ENCODE results near the gene FAM111A. TPM values are rescaled to one million over a fixed set of nuclear protein-coding genes. Genes with fewer than 3 reads are reported as not detected.

Gene FAM111A
- total and polyA plus RNA-seq, 2 donors (not counting 3 experiments of a cell fraction or from before 2014, with no cell fraction given) = 20.1 to 57.4 TPM

- no peak overlapping the region for H2AFZ ChIP-seq (ENCODE audit: low read depth, low read length)
- H3K9ac ChIP-seq (replicated peaks; ENCODE audit: extremely low read depth, insufficient read depth, low read length) = no peak overlapping the region
- FAIRE-seq (no peak), DNase-seq (ENCODE audit: low read depth, low spot score) (no peak)
- H3K4me3 ChIP-seq (replicated peaks in 1 of 3; ENCODE audit: insufficient read depth in 1 of 3, low read depth in 1 of 3, low read length in 3 of 3) = no peak overlapping the region
- H3K27ac ChIP-seq (ENCODE audit: insufficient read depth, low read depth, low read length) = no peak overlapping the region
- ChIA-PET POLR2A (no interaction called here), CTCF (interaction anchor here (6.4 kb wide), 1 partner anchor 18 kb away, joined by 74 read pairs; the partner anchor contains the start of gene DTX4)
- no peak overlapping the region for H3K4me2 ChIP-seq (ENCODE audit: insufficient read depth, low read length)
- intact Hi-C loops (cut with micrococcal nuclease) (no loop called here), dilution Hi-C loops (cut with MboI; ENCODE audit: extremely low pct_ligation_motif_present, low sequenced_read_pairs) (no loop called here)
- BruUV-seq (replicated peaks) = no TSS peak
- no peaks in the 10 kb centered on the region for H3K9me1 ChIP-seq (replicated peaks; ENCODE audit: control insufficient read depth, extremely low read depth, insufficient read depth, low read length)
- no peaks in the 10 kb centered on the region for H3K79me2 ChIP-seq (ENCODE audit: control insufficient read depth, insufficient read depth, low read length)
- H3K36me3 ChIP-seq (ENCODE audit: control insufficient read depth in 2 of 2, extremely low read depth in 1 of 2, insufficient read depth in 2 of 2, low read length in 2 of 2) = no peaks in the 10 kb centered on the region
- peaks cover 2% of the 10 kb centered on the region for H3K4me1 ChIP-seq (ENCODE audit: control insufficient read depth, extremely low read depth, insufficient read depth, low read length)
- H3K9me3 ChIP-seq (replicated peaks; ENCODE audit: control insufficient read depth, insufficient read depth, low read length) = no peaks in the 10 kb centered on the region
- H4K20me1 ChIP-seq (replicated peaks; ENCODE audit: control insufficient read depth, extremely low read depth, insufficient read depth, low read length) = no peaks in the 10 kb centered on the region
- peaks cover 4 to 10% of the 10 kb centered on the region in 2 experiments for H3K27me3 ChIP-seq (ENCODE audit: control insufficient read depth in 2 of 2, insufficient read depth in 2 of 2, low read length in 2 of 2)
- TF ChIP-seq POLR2AphosphoS5 (IDR thresholded peaks at IDR 0.05; ENCODE audit: insufficient read depth, low read depth, low read length) (no peak), EZH2 (IDR thresholded peaks at IDR 0.05; ENCODE audit: borderline replicate concordance, low read depth, low read length, severe bottlenecking) (no peak), MYC (IDR thresholded peaks at IDR 0.05; ENCODE audit: low read depth, low read length) (no peak), FOS (IDR thresholded peaks at IDR 0.05; ENCODE audit: borderline replicate concordance, insufficient read depth, low read length) (no peak), GATA2 (IDR thresholded peaks at IDR 0.05; ENCODE audit: insufficient read depth, insufficient read length, low read depth, low read length) (no peak), JUN (IDR thresholded peaks at IDR 0.05; ENCODE audit: borderline replicate concordance, insufficient read depth, insufficient read length, low read depth) (no peak), CTCF (IDR thresholded peaks at IDR 0.05; ENCODE audit: extremely low read depth in 1 of 2, insufficient read depth in 1 of 2, low read depth in 1 of 2, low read length in 2 of 2) (no peak), MAX (IDR thresholded peaks at IDR 0.05; ENCODE audit: insufficient read depth, insufficient read length) (no peak), POLR2A (IDR thresholded peaks at IDR 0.05; ENCODE audit: low read depth, low read length) (no peak)
Observed at GRCh38 chr11:59188954-59189353, 46.3 kb downstream of the FAM111A start.

Data from endothelial cell of umbilical vein (primary cell).